ENCODE measurements around the gene VGLL1. TPM values are rescaled to one million over a fixed set of nuclear protein-coding genes. Genes with fewer than 3 reads are reported as not detected.

The VGLL1 gene
- not detected in 5 replicates for total RNA-seq (2022; extraction: Qiagen RNA extraction; ENCODE audit: low read depth)

GRCh38 chrX:136531951-136532350, at the start of gene VGLL1:
Gene VGLL1, plus strand, starts transcription at chrX:136532215. Its CDS starts 3,806 bp downstream, at chrX:136536021.

GRCh38 chrX:136487647-136488046, 44.4 kb upstream of the VGLL1 start, which contains the start of gene BRS3:
Gene BRS3, plus strand, starts transcription at chrX:136487947. Its CDS starts 168 bp downstream, at chrX:136488115.

GRCh38 chrX:136497556-136498052, 34.4 kb upstream of the VGLL1 start, which contains the start of gene HTATSF1:
Gene HTATSF1, plus strand, starts transcription at chrX:136497592. Its CDS starts 93 bp downstream, at chrX:136497685.

Other genes with a start within 250 kb of the VGLL1 start
- not detected in 5 replicates for gene ADGRG4, start 231.3 kb upstream of the VGLL1 start, total RNA-seq (2022; extraction: Qiagen RNA extraction; ENCODE audit: low read depth)
- gene BRS3, start 44.3 kb upstream of the VGLL1 start, total RNA-seq (2022; extraction: Qiagen RNA extraction; ENCODE audit: low read depth) = not detected in 5 replicates
- gene HTATSF1, start 34.6 kb upstream of the VGLL1 start, total RNA-seq (2022; extraction: Qiagen RNA extraction; ENCODE audit: low read depth) = 51.3 to 66.8 TPM (median 60.2 TPM) in 5 replicates
- gene CD40LG, start 115.9 kb downstream of the VGLL1 start, total RNA-seq (2022; extraction: Qiagen RNA extraction; ENCODE audit: low read depth) = not detected in 5 replicates
- gene ARHGEF6, start 248.7 kb downstream of the VGLL1 start, total RNA-seq (2022; extraction: Qiagen RNA extraction; ENCODE audit: low read depth) = 0.12 to 0.22 TPM (median 0.18 TPM) in 5 replicates